ENCODE data around the gene HSPD1. TPM values are rescaled to one million over a fixed set of nuclear protein-coding genes. Genes with fewer than 3 reads are reported as not detected.

HSPD1 gene
- polyA plus RNA-seq, 1 donor (not counting 4 experiments of a cell fraction or from before 2014, with no cell fraction given), result 405 TPM

GRCh38 chr2:197480165-197481036 lies 19.2 kb downstream of the HSPD1 start:
- no peak for DNase-seq (ENCODE audit: low read depth, low spot score)
- dilution Hi-C loops (cut with MboI; ENCODE audit: extremely low pct_ligation_motif_present, low sequenced_read_pairs), result no loop called here
- Histone ChIP-seq H2AFZ (ENCODE audit: control insufficient read depth, low read length) (no peak overlapping the region), H4K20me1 (ENCODE audit: control insufficient read depth, extremely low read depth, insufficient read depth, low read length) (no peaks in the 10 kb centered on the region), H3K9me1 (ENCODE audit: control insufficient read depth, extremely low read depth, insufficient read depth, low read length) (no peaks in the 10 kb centered on the region), H3K4me1 (ENCODE audit: control insufficient read depth, extremely low read depth, insufficient read depth, low read length) (no peaks in the 10 kb centered on the region), H3K36me3 (ENCODE audit: control insufficient read depth in 2 of 2, extremely low read depth in 1 of 2, insufficient read depth in 2 of 2, low read length in 2 of 2) (peaks cover 12 to 14% of the 10 kb centered on the region in 2 experiments), H3K4me2 (ENCODE audit: control insufficient read depth, extremely low read depth, insufficient read depth, low read depth, low read length) (no peak overlapping the region), H3K9ac (ENCODE audit: control insufficient read depth, extremely low read depth, insufficient read depth, low read length) (no peak overlapping the region), H3K4me3 (ENCODE audit: control insufficient read depth in 2 of 3, extremely low read depth in 1 of 3, insufficient read depth in 2 of 3, low read depth in 1 of 3, low read length in 3 of 3) (no peak overlapping the region), H3K27me3 (ENCODE audit: control insufficient read depth, extremely low read depth, insufficient read depth, low read length) (no peaks in the 10 kb centered on the region), H3K9me3 (ENCODE audit: control insufficient read depth, low read depth, low read length) (no peaks in the 10 kb centered on the region), H3K27ac (ENCODE audit: control insufficient read depth, insufficient read depth, low read length) (no peak overlapping the region), H3K79me2 (ENCODE audit: control insufficient read depth, insufficient read depth, low read length) (no peaks in the 10 kb centered on the region)
- FAIRE-seq, result no peak
- TF ChIP-seq EZH2 (IDR thresholded peaks at IDR 0.05; ENCODE audit: low read length), result no peak
- TF ChIP-seq CTCF (optimal IDR thresholded peaks at IDR 0.05 in 1 of 3, IDR thresholded peaks at IDR 0.05 in 1 of 3, conservative IDR thresholded peaks at IDR 0.05 in 1 of 3; ENCODE audit: extremely low read depth in 1 of 3, insufficient read depth in 2 of 3, low read length in 3 of 3), result no peak

GRCh38 chr2:197477797-197478196 lies 21.8 kb downstream of the HSPD1 start:
- TF ChIP-seq CTCF (optimal IDR thresholded peaks at IDR 0.05 in 1 of 3, IDR thresholded peaks at IDR 0.05 in 1 of 3, conservative IDR thresholded peaks at IDR 0.05 in 1 of 3; ENCODE audit: extremely low read depth in 1 of 3, insufficient read depth in 2 of 3, low read length in 3 of 3) (no peak), EZH2 (IDR thresholded peaks at IDR 0.05; ENCODE audit: low read length) (no peak)
- dilution Hi-C loops (cut with MboI; ENCODE audit: extremely low pct_ligation_motif_present, low sequenced_read_pairs), result no loop called here
- FAIRE-seq (no peak), DNase-seq (ENCODE audit: low read depth, low spot score) (no peak)
- Histone ChIP-seq H3K27ac (ENCODE audit: control insufficient read depth, insufficient read depth, low read length) (no peak overlapping the region), H3K9ac (ENCODE audit: control insufficient read depth, extremely low read depth, insufficient read depth, low read length) (no peak overlapping the region), H3K4me3 (ENCODE audit: control insufficient read depth in 2 of 3, extremely low read depth in 1 of 3, insufficient read depth in 2 of 3, low read depth in 1 of 3, low read length in 3 of 3) (no peak overlapping the region), H3K79me2 (ENCODE audit: control insufficient read depth, insufficient read depth, low read length) (no peaks in the 10 kb centered on the region), H3K27me3 (ENCODE audit: control insufficient read depth, extremely low read depth, insufficient read depth, low read length) (no peaks in the 10 kb centered on the region), H3K4me1 (ENCODE audit: control insufficient read depth, extremely low read depth, insufficient read depth, low read length) (no peaks in the 10 kb centered on the region), H3K9me1 (ENCODE audit: control insufficient read depth, extremely low read depth, insufficient read depth, low read length) (no peaks in the 10 kb centered on the region), H4K20me1 (ENCODE audit: control insufficient read depth, extremely low read depth, insufficient read depth, low read length) (no peaks in the 10 kb centered on the region), H3K36me3 (ENCODE audit: control insufficient read depth in 2 of 2, extremely low read depth in 1 of 2, insufficient read depth in 2 of 2, low read length in 2 of 2) (peaks cover 14 to 15% of the 10 kb centered on the region in 2 experiments), H3K4me2 (ENCODE audit: control insufficient read depth, extremely low read depth, insufficient read depth, low read depth, low read length) (no peak overlapping the region), H2AFZ (ENCODE audit: control insufficient read depth, low read length) (no peak overlapping the region), H3K9me3 (ENCODE audit: control insufficient read depth, low read depth, low read length) (no peaks in the 10 kb centered on the region)
